ENCODE measurements around the gene IQCE. TPM values are rescaled to one million over a fixed set of nuclear protein-coding genes. Genes with fewer than 3 reads are reported as not detected.

Gene IQCE
- total RNA-seq, 4 donors from 2014 or later, result 27.2 to 187 (median 55.5) TPM

GRCh38 chr7:2663121-2663886, 104.5 kb downstream of the IQCE start:
- Histone ChIP-seq H3K27ac (no peak overlapping the region), H3K9me3 (no peaks in the 10 kb centered on the region), H3K36me3 (no peaks in the 10 kb centered on the region), H3K4me1 (peaks cover 0 to 22% (median 9%) of the 10 kb centered on the region in 4 donors), H3K27me3 (no peaks in the 10 kb centered on the region), H3K4me3 (no peak overlapping the region)
- in situ Hi-C loops (cut with MboI; ENCODE audit: low pct_ligation_motif_present in 1 of 4, low pct_unique_long_range_greater_than_20kb in 1 of 4, low sequenced_read_pairs in 3 of 4), result no loop called here
- intact Hi-C loops (cut with DNase I; ENCODE audit: low total_unique reads), result no loop called here
- TF ChIP-seq CTCF (IDR thresholded peaks at IDR 0.05) (no peak), POLR2A (IDR thresholded peaks at IDR 0.05) (no peak), EP300 (IDR thresholded peaks at IDR 0.05; ENCODE audit: low read depth) (no peak), POLR2AphosphoS5 (IDR thresholded peaks at IDR 0.05) (no peak)
- no peak for DNase-seq
- 75 to 77% methylated on average over 2 to 25 of the region's 30 CpGs for WGBS, 2 donors (ENCODE audit: low coverage in 1 of 2)

- H3K27ac ChIP-seq, result no peak overlapping the region
- in situ Hi-C loops (cut with MboI; ENCODE audit: low pct_ligation_motif_present in 1 of 4, low pct_unique_long_range_greater_than_20kb in 1 of 4, low sequenced_read_pairs in 3 of 4), result no loop called here
Observed at GRCh38 chr7:2663960-2664359, 105.2 kb downstream of the IQCE start.

More at GRCh38 chr7:2663960-2664359, 105.2 kb downstream of the IQCE start:
- DNase-seq, result no peak
- Histone ChIP-seq H3K4me1 (peaks cover 0 to 22% (median 9%) of the 10 kb centered on the region in 4 donors), H3K9me3 (no peaks in the 10 kb centered on the region), H3K27me3 (no peaks in the 10 kb centered on the region), H3K4me3 (no peak overlapping the region), H3K36me3 (no peaks in the 10 kb centered on the region)
- TF ChIP-seq CTCF (IDR thresholded peaks at IDR 0.05) (no peak), POLR2A (IDR thresholded peaks at IDR 0.05) (no peak)
- intact Hi-C loops (cut with DNase I; ENCODE audit: low total_unique reads), result no loop called here
- WGBS, 2 donors (ENCODE audit: low coverage in 1 of 2), result 54 to 90% methylated on average over 2 to 4 of the region's 4 CpGs

Small RNAs within 50 kb of the gene (small RNA-seq; reads per million reads assigned to genes)
- gene MIR4648, result 0 to 0.14 (median 0) reads per million in 4 donors

Other genes with a start within 250 kb of the IQCE start
- gene SNX8, start 244.5 kb upstream of the IQCE start, total RNA-seq, result 10 to 100 TPM in 2 of 4 donors, 1 to 10 TPM in 2; 3.8 to 27.3 (median 9.2) TPM
- gene EIF3B, start 204.2 kb upstream of the IQCE start, total RNA-seq, result 100 to 1,000 TPM in 1 of 4 donors, 10 to 100 TPM in 3; 75.4 to 201 (median 90.6) TPM
- 100 to 1,000 TPM in 1 of 4 donors, 10 to 100 TPM in 2, 1 to 10 TPM in 1; 7.6 to 136 (median 13.6) TPM for gene CHST12, start 155.4 kb upstream of the IQCE start, total RNA-seq
- gene GRIFIN, start 82.6 kb upstream of the IQCE start, total RNA-seq, result not detected
- gene LFNG, start 39.2 kb upstream of the IQCE start, total RNA-seq, result 100 to 1,000 TPM in 2 of 4 donors, 10 to 100 TPM in 2; 17.9 to 162 (median 80.6) TPM
- gene BRAT1, start 3.5 kb upstream of the IQCE start, total RNA-seq, result 100 to 1,000 TPM in 1 of 4 donors, 10 to 100 TPM in 3; 31.7 to 120 (median 40.4) TPM
- 10 to 100 TPM; 11.2 to 43.6 (median 23.0) TPM for gene TTYH3, start 73.0 kb downstream of the IQCE start, total RNA-seq
- under 1 TPM in 1 of 4 donors, not detected in 3; 0.64 TPM for gene AMZ1, start 129.2 kb downstream of the IQCE start, total RNA-seq